Adrenal gland (tissue), 12 donors: ENCODE results near the gene GRM4. TPM values are rescaled to one million over a fixed set of nuclear protein-coding genes. Genes with fewer than 3 reads are reported as not detected.

Experiments
- DNase-seq, 7 donors: peaks; one replicate each; pipeline ENCODE4 v3.0.0-alpha.2; 2019 to 2020
- H3K27ac ChIP-seq, 5 donors: fragments of 200-600 bp; sonication (generic) in 4 of 5; 1 replicate in 3 of 5; 2 replicates in 2 of 5; pipeline versions ENCODE4 v1.5.1 to v1.8.0; 2016 to 2020; ENCODE audit warnings: mild to moderate bottlenecking in 1 of 5
- H3K27me3 ChIP-seq: fragments of 200-600 bp; 2 replicates; pipeline ENCODE4 v1.8.0; 2021
- H3K36me3 ChIP-seq, 2 donors: fragments of 200-600 bp; replicated peaks in 1 of 2; 1 replicate in 1 of 2; 2 replicates in 1 of 2; pipeline versions ENCODE4 v1.5.1 to v1.8.0; 2018 to 2022
- H3K4me1 ChIP-seq, 2 donors: fragments of 200-600 bp; replicated peaks in 1 of 2; 1 replicate in 1 of 2; 2 replicates in 1 of 2; pipeline versions ENCODE4 v1.5.1 to v1.8.0; 2018 to 2021
- H3K4me3 ChIP-seq, 4 donors: fragments of 200-600 bp; sonication (generic) in 3 of 4; one replicate each; pipeline ENCODE4 v1.5.1; 2016 to 2018
- H3K9me3 ChIP-seq, 3 donors: fragments of 200-600 bp; sonication (generic) in 1 of 3; replicated peaks in 1 of 3; 1 replicate in 2 of 3; 2 replicates in 1 of 3; pipeline versions ENCODE4 v1.5.1 to v1.8.0; 2016 to 2021
- POLR2A ChIP-seq, 2 donors: fragments of 450-650 bp; IDR thresholded peaks; one replicate each; pipeline ENCODE4 v1.6.1; 2017; ENCODE audit warnings: antibody characterized with exemption in 2 of 2, mild to moderate bottlenecking in 2 of 2, moderate library complexity in 1 of 2
- WGBS, 4 donors: extraction: QIAGEN DNeasy Blood & Tissue Kit in 2 of 4; methylation state at CpG; one replicate each; pipeline versions ENCODE4 v1.1.5 to v1.1.7; 2013 to 2017; 5-methylcytosine and 5-hydroxymethylcytosine counted together
- intact Hi-C, 2 donors: fragments of 100-400 bp; cut with DNase I; formaldehyde crosslinking; loops; one replicate each; pipeline versions ENCODE4 v1.14.1 to v1.15.0; 2022 to 2023
- polyA plus RNA-seq, 3 donors: library from polyadenylated mRNA; stranded (reverse); fragments of 200-250 nt in 2 of 3; fragments of 350-450 nt in 1 of 3; fragmentation: Illumina TruSeq in 1 of 3; extraction: RNeasy Lipid Tissue Mini Kit (QIAGEN cat#74804) in 1 of 3; gene quantifications; one replicate each; pipeline ENCODE4 v1.2.3, GENCODE V29; 2013 to 2014
- total RNA-seq, 9 donors: library from RNA; depleted of rRNA in 4 of 9; stranded (reverse); fragments of >200 nt in 4 of 9; fragments of 120-200 nt in 1 of 9; fragmentation: NEBNext Ultra II Directional in 1 of 9; extraction: Animal tissue kit (Norgen Biotek cat#: 25700) in 1 of 9; gene quantifications; one replicate each; pipeline versions ENCODE4 v1.1.0 to v1.2.4, GENCODE V29; 2013 to 2023
- TF ChIP-seq, protein P1 (sequence below), 6 experiments: fragments of 450-650 bp in 4 of 6; fragments of 200-600 bp in 2 of 6; sonication (generic) in 1 of 6; IDR thresholded peaks; 1 replicate in 5 of 6; 2 replicates in 1 of 6; pipeline versions ENCODE4 v1.5.1 to v1.8.0; 2016 to 2021; ENCODE audit warnings: antibody characterized with exemption in 6 of 6, mild to moderate bottlenecking in 2 of 6, moderate library complexity in 1 of 6
- donor health status: healthy with polysubstance abuse.
- donor health status: Bipolar disorder and iron deficiency.
- donor health status: DM: yes; HTN: yes; CAD: no.
- donor health status: DM: no; HTN: no; CAD: no.
- donor health status: DM: no; HTN: no; CAD: no.
- donor health status: DM: yes; HTN: yes; CAD: no.

GRM4 gene
- total and polyA plus RNA-seq, 12 donors = 0.06 TPM; not detected in 11

- no peak for DNase-seq
- intact Hi-C loops = no loop called here
- Histone ChIP-seq H3K4me1 (no peaks in the 10 kb centered on the region), H3K36me3 (no peaks in the 10 kb centered on the region), H3K27ac (no peak overlapping the region), H3K9me3 (no peaks in the 10 kb centered on the region), H3K27me3 (no peaks in the 10 kb centered on the region), H3K4me3 (no peak overlapping the region)
- TF ChIP-seq POLR2A (IDR thresholded peaks at IDR 0.05) = no peak
- TF ChIP-seq, protein P1, sequence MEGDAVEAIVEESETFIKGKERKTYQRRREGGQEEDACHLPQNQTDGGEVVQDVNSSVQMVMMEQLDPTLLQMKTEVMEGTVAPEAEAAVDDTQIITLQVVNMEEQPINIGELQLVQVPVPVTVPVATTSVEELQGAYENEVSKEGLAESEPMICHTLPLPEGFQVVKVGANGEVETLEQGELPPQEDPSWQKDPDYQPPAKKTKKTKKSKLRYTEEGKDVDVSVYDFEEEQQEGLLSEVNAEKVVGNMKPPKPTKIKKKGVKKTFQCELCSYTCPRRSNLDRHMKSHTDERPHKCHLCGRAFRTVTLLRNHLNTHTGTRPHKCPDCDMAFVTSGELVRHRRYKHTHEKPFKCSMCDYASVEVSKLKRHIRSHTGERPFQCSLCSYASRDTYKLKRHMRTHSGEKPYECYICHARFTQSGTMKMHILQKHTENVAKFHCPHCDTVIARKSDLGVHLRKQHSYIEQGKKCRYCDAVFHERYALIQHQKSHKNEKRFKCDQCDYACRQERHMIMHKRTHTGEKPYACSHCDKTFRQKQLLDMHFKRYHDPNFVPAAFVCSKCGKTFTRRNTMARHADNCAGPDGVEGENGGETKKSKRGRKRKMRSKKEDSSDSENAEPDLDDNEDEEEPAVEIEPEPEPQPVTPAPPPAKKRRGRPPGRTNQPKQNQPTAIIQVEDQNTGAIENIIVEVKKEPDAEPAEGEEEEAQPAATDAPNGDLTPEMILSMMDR (IDR thresholded peaks at IDR 0.05) = no peak
- WGBS, 4 donors = 57 to 70% (median 63%) methylated on average over 3 to 5 of the region's 5 CpGs
These were observed 39.0 kb downstream of the GRM4 start for GRCh38 chr6:34106900-34107299.

DNA sequence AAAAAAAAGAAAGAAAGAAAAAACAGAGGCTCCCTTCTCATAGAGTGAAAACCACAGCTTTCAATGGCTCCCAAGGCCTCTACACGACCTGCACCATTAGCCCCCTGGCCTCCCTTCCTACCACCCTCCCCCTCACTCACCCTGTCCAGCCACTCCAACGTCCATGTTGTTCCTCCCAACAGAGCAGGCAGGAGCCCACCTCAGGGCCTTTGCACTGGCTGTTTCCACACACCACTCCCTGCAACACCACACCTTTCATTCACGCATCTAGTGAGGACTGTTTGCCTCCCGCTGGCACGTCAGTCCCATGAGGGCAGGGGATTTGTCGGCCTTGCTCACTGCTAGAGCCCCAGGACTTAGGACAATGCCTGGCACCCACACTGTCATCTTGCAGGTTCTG, 39.5 kb downstream of the GRM4 start:
- WGBS, 4 donors = 73 to 93% (median 77%) methylated on average over 6 of the region's 6 CpGs
- H3K4me3 ChIP-seq = no peak overlapping the region
- no peaks in the 10 kb centered on the region for H3K4me1 ChIP-seq
- DNase-seq = no peak
- intact Hi-C loops = no loop called here
- TF ChIP-seq, protein P1 (IDR thresholded peaks at IDR 0.05) = no peak
- no peak for TF ChIP-seq POLR2A (IDR thresholded peaks at IDR 0.05)
- no peaks in the 10 kb centered on the region for H3K9me3 ChIP-seq
- H3K36me3 ChIP-seq = no peaks in the 10 kb centered on the region
- H3K27me3 ChIP-seq = no peaks in the 10 kb centered on the region
- no peak overlapping the region for H3K27ac ChIP-seq

GRCh38 chr6:34104628-34105027, 41.3 kb downstream of the GRM4 start:
- no peaks in the 10 kb centered on the region for H3K36me3 ChIP-seq
- H3K27me3 ChIP-seq = no peaks in the 10 kb centered on the region
- no peaks in the 10 kb centered on the region for H3K9me3 ChIP-seq
- 76 to 84% (median 81%) methylated on average over 9 to 10 of the region's 10 CpGs for WGBS, 4 donors
- H3K27ac ChIP-seq = no peak overlapping the region
- H3K4me3 ChIP-seq = no peak overlapping the region
- no peaks in the 10 kb centered on the region for H3K4me1 ChIP-seq
- no peak for DNase-seq
- intact Hi-C loops = no loop called here
- no peak for TF ChIP-seq POLR2A (IDR thresholded peaks at IDR 0.05)
- TF ChIP-seq, protein P1 (IDR thresholded peaks at IDR 0.05) = no peak

DNA sequence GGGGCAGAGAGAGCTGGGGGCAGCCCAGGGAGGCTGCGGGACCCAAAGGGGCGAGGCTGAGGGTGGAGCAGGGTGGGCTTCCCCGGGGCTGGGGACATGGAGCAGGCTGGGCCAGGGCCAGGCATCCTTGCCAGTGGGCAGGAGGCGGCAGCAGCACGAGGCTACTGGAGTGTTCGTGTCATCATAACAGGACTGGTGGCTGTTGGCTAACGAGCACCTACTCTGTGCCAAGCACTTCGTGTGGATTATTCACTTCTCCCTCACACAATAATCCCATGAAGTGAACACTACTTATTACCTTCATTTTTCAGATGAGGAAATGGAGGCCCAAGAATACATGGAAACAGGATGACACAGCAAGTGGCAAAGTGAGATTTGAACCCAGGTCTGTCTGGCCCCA, 41.7 kb downstream of the GRM4 start:
- intact Hi-C loops = no loop called here
- TF ChIP-seq, protein P1 (IDR thresholded peaks at IDR 0.05) = no peak
- TF ChIP-seq POLR2A (IDR thresholded peaks at IDR 0.05) = no peak

More for the DNA sequence above, 41.7 kb downstream of the GRM4 start:
- no peaks in the 10 kb centered on the region for H3K36me3 ChIP-seq
- no peaks in the 10 kb centered on the region for H3K4me1 ChIP-seq
- no peaks in the 10 kb centered on the region for H3K9me3 ChIP-seq
- no peak overlapping the region for H3K27ac ChIP-seq
- no peaks in the 10 kb centered on the region for H3K27me3 ChIP-seq
- no peak overlapping the region for H3K4me3 ChIP-seq
- no peak for DNase-seq
- 71 to 90% (median 79%) methylated on average over 4 to 8 of the region's 8 CpGs for whole genome bisulfite sequencing, 4 donors
